Psoas muscle (tissue), 8 donors: ENCODE results near the gene SLC2A2. TPM values are rescaled to one million over a fixed set of nuclear protein-coding genes. Genes with fewer than 3 reads are reported as not detected.
A peak's percentile ranks its signal among the peaks of the same experiment; 100 is the strongest.

Source experiments
- ATAC-seq, 4 donors: fragments of 200-7000 bp; cut with Tn5 transposase; one replicate each; pipeline ENCODE4 v1.9.1; 2020; ENCODE audit warnings: moderate library complexity in 3 of 4, mild to moderate bottlenecking in 2 of 4
- DNase-seq, 2 donors: peaks; one replicate each; pipeline ENCODE4 v3.0.0-alpha.2; 2020
- H3K27ac ChIP-seq: fragments of 200-600 bp; one replicate; pipeline ENCODE4 v1.8.0; 2022
- H3K27me3 ChIP-seq, 3 donors: fragments of 200-600 bp in 1 of 3; one replicate each; pipeline versions ENCODE4 v1.6.1 to v1.8.0; 2013 to 2022; ENCODE audit warnings: low read length in 2 of 3, mild to moderate bottlenecking in 2 of 3, moderate library complexity in 1 of 3; ENCODE audit not compliant: insufficient read depth in 3 of 3
- H3K36me3 ChIP-seq, 2 donors: fragments of 200-600 bp in 1 of 2; one replicate each; pipeline versions ENCODE4 v1.6.1 to v1.8.0; 2013 to 2022; ENCODE audit warnings: low read depth in 1 of 2, mild to moderate bottlenecking in 1 of 2, moderate library complexity in 1 of 2; ENCODE audit not compliant: insufficient read depth in 1 of 2
- H3K4me1 ChIP-seq: fragments of 200-600 bp; one replicate; pipeline ENCODE4 v1.8.0; 2022
- H3K4me3 ChIP-seq: fragments of 200-600 bp; one replicate; pipeline ENCODE4 v1.8.0; 2022; ENCODE audit warnings: mild to moderate bottlenecking
- H3K9me3 ChIP-seq: fragments of 200-600 bp; one replicate; pipeline ENCODE4 v1.8.0; 2022
- WGBS, 3 donors: extraction: QIAGEN DNeasy Blood & Tissue Kit; methylation state at CpG; one replicate each; pipeline versions ENCODE4 v1.1.6 to v1.1.7; 2013; 5-methylcytosine and 5-hydroxymethylcytosine counted together
- intact Hi-C, 2 donors: fragments of 100-400 bp; cut with DNase I; formaldehyde crosslinking; loops; one replicate each; pipeline versions ENCODE4 v1.11.0 to v1.14.2; 2022
- polyA plus RNA-seq, 3 donors: library from polyadenylated mRNA; stranded (reverse); fragments of 200-250 nt; gene quantifications; one replicate each; pipeline ENCODE4 v1.2.3, GENCODE V29; 2013
- total RNA-seq, 4 donors: library from RNA; stranded (reverse); fragmentation: NEBNext Ultra II Directional in 2 of 4; extraction: Animal tissue kit (Norgen Biotek cat#: 25700) in 2 of 4; gene quantifications; one replicate each; pipeline versions ENCODE4 v1.2.1 to v1.2.4, GENCODE V29; 2021 to 2023
- TF ChIP-seq, protein P1 (sequence below): fragments of 200-600 bp; IDR thresholded peaks from one replicate; pipeline ENCODE4 v1.8.0; 2022; ENCODE audit warnings: antibody characterized with exemption
- donor health status: healthy with polysubstance abuse.
- donor health status: DM: no; HTN: no; CAD: no; lungs with moderate emphysema.
- donor health status: Bipolar disorder and iron deficiency.
- donor health status: healthy.
- donor health status: DM: yes; HTN: yes; CAD: no.
- donor health status: DM: no; HTN: no; CAD: no.
- donor health status: DM: no; HTN: no; CAD: no.
- donor health status: DM: yes; HTN: yes; CAD: no.

Gene SLC2A2
- total and polyA plus RNA-seq, 7 donors: 0.05 TPM; not detected in 6

DNA sequence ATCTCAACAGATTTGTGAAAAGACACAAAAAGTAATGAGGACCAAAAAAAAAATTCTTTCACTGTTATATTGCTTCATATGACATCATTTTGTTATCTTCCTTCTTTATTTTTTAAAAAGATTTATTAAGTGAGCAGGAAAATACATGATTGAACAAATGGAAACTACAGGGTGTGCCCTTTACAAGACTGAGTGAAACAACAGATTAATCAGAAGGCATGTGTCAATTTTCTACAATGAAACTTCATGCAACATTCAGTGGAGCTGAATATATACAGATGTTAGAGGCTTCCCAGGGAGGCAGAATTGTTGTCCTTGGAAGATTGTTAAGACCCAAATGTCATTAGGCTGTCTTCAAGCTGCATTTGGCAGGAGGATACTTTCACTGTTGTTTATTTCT is 28.4 kb upstream of the SLC2A2 start:
- ATAC-seq (no peak), DNase-seq (no peak)
- Histone ChIP-seq H3K9me3 (no peaks in the 10 kb centered on the region), H3K4me1 (no peaks in the 10 kb centered on the region), H3K27ac (no peak overlapping the region), H3K36me3 (no peaks in the 10 kb centered on the region), H3K27me3 (no peaks in the 10 kb centered on the region), H3K4me3 (no peak overlapping the region)
- TF ChIP-seq, protein P1, sequence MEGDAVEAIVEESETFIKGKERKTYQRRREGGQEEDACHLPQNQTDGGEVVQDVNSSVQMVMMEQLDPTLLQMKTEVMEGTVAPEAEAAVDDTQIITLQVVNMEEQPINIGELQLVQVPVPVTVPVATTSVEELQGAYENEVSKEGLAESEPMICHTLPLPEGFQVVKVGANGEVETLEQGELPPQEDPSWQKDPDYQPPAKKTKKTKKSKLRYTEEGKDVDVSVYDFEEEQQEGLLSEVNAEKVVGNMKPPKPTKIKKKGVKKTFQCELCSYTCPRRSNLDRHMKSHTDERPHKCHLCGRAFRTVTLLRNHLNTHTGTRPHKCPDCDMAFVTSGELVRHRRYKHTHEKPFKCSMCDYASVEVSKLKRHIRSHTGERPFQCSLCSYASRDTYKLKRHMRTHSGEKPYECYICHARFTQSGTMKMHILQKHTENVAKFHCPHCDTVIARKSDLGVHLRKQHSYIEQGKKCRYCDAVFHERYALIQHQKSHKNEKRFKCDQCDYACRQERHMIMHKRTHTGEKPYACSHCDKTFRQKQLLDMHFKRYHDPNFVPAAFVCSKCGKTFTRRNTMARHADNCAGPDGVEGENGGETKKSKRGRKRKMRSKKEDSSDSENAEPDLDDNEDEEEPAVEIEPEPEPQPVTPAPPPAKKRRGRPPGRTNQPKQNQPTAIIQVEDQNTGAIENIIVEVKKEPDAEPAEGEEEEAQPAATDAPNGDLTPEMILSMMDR: no peak
- intact Hi-C loops: loop anchor here (5.0 to 10.0 kb wide), 2 partner anchors 510 to 512 kb away; no protein-coding TSS in a partner anchor

DNA sequence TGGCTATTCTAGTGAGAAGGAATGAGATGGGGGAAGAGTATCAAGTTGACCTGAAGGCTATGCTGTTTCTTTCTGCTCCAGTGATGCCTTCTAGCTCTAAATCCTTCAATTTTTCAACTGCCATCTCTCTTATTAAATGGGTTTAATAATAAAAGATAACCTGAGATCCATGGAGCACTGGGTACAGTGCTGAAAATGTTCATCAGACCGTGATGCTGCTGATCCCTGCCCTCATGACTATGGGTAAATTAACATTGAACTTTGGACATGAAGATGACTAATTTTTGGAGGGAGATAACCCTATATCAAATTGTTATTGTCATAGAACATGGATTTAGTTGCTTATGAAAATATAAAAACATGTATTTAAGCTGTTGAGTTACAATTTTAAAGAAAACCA is 27.7 kb upstream of the SLC2A2 start:
- no peaks in the 10 kb centered on the region for H3K36me3 ChIP-seq
- H3K4me1 ChIP-seq: no peaks in the 10 kb centered on the region
- no peaks in the 10 kb centered on the region for H3K9me3 ChIP-seq
- DNase-seq (no peak), ATAC-seq (no peak)
- TF ChIP-seq, protein P1: no peak
- no peak overlapping the region for H3K4me3 ChIP-seq
- no peaks in the 10 kb centered on the region for H3K27me3 ChIP-seq
- WGBS, 3 donors: 72 to 84% (median 72%) methylated on average over 1 of the region's 1 CpG
- intact Hi-C loops: loop anchor here (5.0 to 10.0 kb wide), 2 partner anchors 511 to 513 kb away; no protein-coding TSS in a partner anchor
- no peak overlapping the region for H3K27ac ChIP-seq

DNA sequence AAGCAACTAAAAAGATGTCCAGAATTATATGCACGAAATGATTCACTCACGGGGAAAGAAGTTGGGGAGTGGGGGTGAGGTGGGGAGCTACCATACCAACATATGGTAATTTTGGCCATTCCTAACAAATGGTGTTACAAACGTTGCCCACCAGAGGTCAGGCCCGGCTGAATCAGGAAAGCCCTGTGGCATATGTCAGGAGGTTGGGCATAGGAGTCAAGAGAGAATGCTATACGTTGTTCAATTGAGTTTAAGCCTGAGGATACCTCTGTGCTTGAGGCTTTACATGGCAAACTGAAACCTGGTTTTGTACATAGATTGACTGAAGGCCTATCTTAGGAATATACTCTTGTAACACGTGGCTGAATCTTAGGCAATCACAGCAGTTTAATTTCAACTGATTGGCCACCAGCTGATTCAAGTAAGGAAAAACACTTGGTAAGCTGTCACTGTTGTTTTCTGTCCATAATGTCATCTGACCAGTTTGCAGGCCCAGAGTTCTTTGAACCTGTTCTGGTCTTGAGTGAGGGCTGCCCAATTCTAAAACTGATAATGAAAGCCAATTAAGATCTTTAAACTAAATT is 23.4 kb upstream of the SLC2A2 start:
- 14 to 19% (median 19%) methylated on average over 6 of the region's 6 CpGs for WGBS, 3 donors
- no peaks in the 10 kb centered on the region for H3K4me1 ChIP-seq
- intact Hi-C loops: loop anchor here (5.0 to 10.0 kb wide), 2 partner anchors 515 to 517 kb away; no protein-coding TSS in a partner anchor

DNA sequence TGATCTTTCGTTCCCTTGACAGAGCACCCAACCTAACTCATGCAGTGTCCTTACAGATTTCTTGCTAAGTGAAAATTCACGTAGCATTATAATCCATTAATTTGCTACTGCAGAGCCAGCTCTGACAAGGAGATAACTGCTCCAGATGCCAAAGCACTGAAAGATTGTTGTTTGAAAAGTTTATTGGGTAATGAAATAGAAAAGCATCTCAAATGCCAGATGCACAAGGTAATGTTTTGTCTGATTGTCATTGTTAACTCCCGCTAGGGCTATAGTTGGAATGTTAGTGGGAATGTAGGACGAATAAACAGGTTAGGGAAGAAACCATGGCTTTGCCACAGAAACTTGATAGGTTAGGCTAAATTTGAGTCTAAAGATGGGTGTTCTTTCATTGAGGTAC is 20.2 kb upstream of the SLC2A2 start:
- no peaks in the 10 kb centered on the region for H3K36me3 ChIP-seq
- no peaks in the 10 kb centered on the region for H3K27me3 ChIP-seq
- no peak overlapping the region for H3K4me3 ChIP-seq
- H3K27ac ChIP-seq: no peak overlapping the region
- DNase-seq (no peak), ATAC-seq (no peak)
- 70 to 71% (median 71%) methylated on average over 4 of the region's 4 CpGs for WGBS, 3 donors
- TF ChIP-seq, protein P1: no peak
- intact Hi-C loops: no loop called here
- H3K4me1 ChIP-seq: no peaks in the 10 kb centered on the region
- H3K9me3 ChIP-seq: no peaks in the 10 kb centered on the region

More for the DNA sequence above, 23.4 kb upstream of the SLC2A2 start:
- DNase-seq: peak in 1 of 2 donors; percentile 30
- H3K27me3 ChIP-seq: no peaks in the 10 kb centered on the region
- peak; percentile 64 to 80 (median 79) for ATAC-seq
- no peaks in the 10 kb centered on the region for H3K9me3 ChIP-seq
- H3K36me3 ChIP-seq: no peaks in the 10 kb centered on the region
- H3K4me3 ChIP-seq: no peak overlapping the region
- TF ChIP-seq, protein P1: peak; percentile 46
- H3K27ac ChIP-seq: no peak overlapping the region
